Stimulated activated CD8-positive, alpha-beta memory T cell treated with anti-CD3 and anti-CD28 coated beads, Interleukin-7, amount 100 ng/mL, for 48 hours (primary cell): ENCODE measurements around the gene STK39.

Experiments used
- DNase-seq, 2 donors: peaks; one replicate each; pipeline ENCODE4 v3.0.0-alpha.2; 2020; ENCODE audit warnings: low read depth in 1 of 2; ENCODE audit errors: extremely low read depth in 1 of 2

STK39 gene

GRCh38 chr2:168185583-168186274 is 61.7 kb downstream of the STK39 start:
- DNase-seq = no peak

- DNase-seq = no peak
Measured at GRCh38 chr2:168184681-168185513, 62.5 kb downstream of the STK39 start.

GRCh38 chr2:168183308-168183997 is 63.9 kb downstream of the STK39 start:
- no peak for DNase-seq

GRCh38 chr2:168182550-168183249 is 64.7 kb downstream of the STK39 start:
- DNase-seq = no peak

- no peak for DNase-seq
Measured at GRCh38 chr2:168181825-168182224, 65.6 kb downstream of the STK39 start.

GRCh38 chr2:168180914-168181313 is 66.5 kb downstream of the STK39 start:
- no peak for DNase-seq

- no peak for DNase-seq
Measured at GRCh38 chr2:168180483-168180882, 66.9 kb downstream of the STK39 start.

- no peak for DNase-seq
Measured at GRCh38 chr2:168179592-168179991, 67.8 kb downstream of the STK39 start.

GRCh38 chr2:168178520-168179324 is 68.7 kb downstream of the STK39 start:
- DNase-seq = no peak

GRCh38 chr2:168176402-168176801 is 71.0 kb downstream of the STK39 start:
- DNase-seq = no peak

GRCh38 chr2:168175469-168175868 is 71.9 kb downstream of the STK39 start:
- no peak for DNase-seq

- DNase-seq = no peak
Measured at GRCh38 chr2:168174756-168175155, 72.6 kb downstream of the STK39 start.

GRCh38 chr2:168172071-168172470 is 75.3 kb downstream of the STK39 start:
- no peak for DNase-seq

- no peak for DNase-seq
Measured at GRCh38 chr2:168171059-168171762, 76.2 kb downstream of the STK39 start.

GRCh38 chr2:168169097-168169745 is 78.2 kb downstream of the STK39 start:
- DNase-seq = no peak

GRCh38 chr2:168167511-168168263 is 79.7 kb downstream of the STK39 start:
- DNase-seq = no peak

- no peak for DNase-seq
Measured at GRCh38 chr2:168166902-168167510, 80.4 kb downstream of the STK39 start.
